HG02884 (cell line): ENCODE data around the gene GOLGA8N.

Experiments
- ATAC-seq: cut with Tn5 transposase; IDR thresholded peaks from one replicate; pipeline ENCODE4 v1.9.1; 2021; ENCODE audit warnings: mild to moderate bottlenecking, moderate library complexity; ENCODE audit not compliant: unreplicated experiment

Gene GOLGA8N

DNA sequence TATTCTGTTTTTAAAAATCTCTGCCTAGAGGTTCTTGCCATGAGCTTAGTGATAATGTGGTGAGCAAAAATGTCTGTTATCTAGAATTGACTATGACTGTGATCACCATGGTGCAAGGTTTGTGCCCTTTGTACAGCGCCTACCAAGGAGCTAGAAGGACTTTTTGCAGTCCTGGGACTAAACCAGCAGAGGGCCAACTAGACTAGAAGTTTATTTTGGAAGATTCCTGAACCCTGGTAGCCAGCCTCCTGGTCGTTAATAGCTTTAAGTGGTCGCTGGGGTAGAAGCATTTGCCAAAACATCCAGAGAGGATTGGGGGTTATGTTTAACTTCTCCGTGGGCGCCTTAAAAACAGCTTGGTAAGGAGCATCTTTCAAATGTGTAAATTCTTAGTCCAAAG, 56.1 kb downstream of the GOLGA8N start:
- ATAC-seq, result no peak

DNA sequence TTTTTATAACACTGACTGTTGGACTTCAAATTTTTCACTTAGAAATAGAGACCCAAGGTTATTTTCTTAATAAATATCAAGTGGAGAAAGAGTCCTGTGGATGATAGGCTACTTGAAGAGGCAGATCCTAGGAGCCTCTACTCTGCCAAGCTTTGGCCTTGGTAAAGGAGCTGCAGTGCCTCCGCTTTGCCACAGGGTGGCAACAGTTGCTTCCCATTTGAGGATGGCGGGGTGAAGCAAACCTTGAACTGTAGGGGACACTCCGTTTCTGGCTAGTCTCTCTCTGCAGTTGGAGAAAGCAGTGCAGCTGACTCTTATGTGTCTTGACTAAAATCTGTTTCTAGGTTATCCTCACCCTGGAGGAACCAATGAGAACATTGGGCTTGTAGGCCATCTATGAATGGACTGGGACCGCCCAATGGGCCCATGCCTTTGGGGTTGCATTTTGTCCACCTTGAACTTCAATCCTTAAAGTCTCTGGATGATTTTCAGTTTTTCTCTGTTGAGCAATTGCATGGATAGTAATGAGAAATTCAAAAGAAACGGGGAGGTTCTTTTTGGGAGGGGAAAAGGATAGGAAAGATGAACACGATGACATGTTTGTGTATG, 58.1 kb downstream of the GOLGA8N start:
- ATAC-seq, result no peak

DNA sequence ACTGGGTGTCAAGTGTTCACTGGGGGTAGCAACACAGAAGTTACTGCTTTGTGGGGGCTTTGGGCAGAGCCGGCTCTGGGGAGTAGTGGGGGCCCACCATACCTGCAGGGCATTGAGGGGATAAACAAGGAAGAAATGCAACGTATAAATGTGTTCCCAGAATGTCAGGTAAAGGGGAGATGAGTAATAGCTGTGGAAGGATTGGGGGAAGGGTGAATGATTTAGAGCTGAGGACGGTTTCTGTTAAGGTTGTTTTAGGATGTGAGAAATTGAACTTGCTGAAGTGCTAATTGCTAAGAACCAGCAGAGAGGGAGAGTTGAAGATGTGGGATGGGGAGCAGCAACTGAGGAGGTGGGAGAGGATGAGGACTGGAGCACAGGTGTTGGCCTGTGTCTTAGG, 58.9 kb downstream of the GOLGA8N start:
- ATAC-seq, result no peak

DNA sequence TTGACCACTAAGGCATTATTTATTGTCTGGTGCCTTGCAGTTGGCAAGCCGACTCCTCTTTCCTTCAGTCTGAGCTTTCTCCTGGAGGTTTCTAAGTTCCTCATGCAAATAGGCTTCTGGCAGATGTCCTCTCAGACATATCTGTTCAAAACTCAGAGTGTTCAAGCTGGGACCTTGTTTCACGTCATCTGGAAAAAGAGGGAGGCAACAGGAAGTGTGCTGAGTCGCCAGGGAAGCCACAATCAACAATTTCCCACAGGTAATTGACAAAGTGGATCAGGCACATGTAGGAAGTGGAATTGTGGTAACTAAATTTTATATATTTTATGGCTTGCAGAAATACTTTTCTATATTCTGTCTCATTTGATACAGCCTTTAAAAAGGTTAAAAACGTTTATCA, 62.8 kb downstream of the GOLGA8N start:
- ATAC-seq, result no peak

DNA sequence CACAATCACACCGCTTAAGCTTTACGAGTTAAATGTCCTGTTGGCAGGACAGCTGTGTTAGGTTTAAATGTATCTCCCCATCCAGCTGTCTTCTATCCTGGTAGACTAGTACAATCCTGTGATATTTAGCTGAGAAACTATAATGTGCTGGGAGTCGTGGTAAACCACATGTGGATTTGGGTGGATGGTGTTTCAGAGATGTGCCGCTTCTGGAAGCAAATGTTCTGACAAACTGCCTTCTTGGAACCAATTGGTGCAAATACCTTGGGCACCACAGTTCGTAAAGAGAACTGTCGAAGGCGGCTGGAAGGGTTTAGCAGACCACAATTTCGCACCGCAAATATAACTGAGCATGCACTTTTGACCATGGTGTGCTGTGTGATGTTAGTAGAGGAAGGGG, 63.2 kb downstream of the GOLGA8N start:
- ATAC-seq, result no peak
